Stimulated activated CD8-positive, alpha-beta memory T cell treated with anti-CD3 and anti-CD28 coated beads, Interleukin-15, amount 100 ng/mL, for 4 hours (primary cell): ENCODE data around the gene TRABD2B.

Experiments
- DNase-seq, 2 donors: peaks; one replicate each; pipeline ENCODE4 v3.0.0-alpha.2; 2020; ENCODE audit warnings: low read depth in 2 of 2

Gene TRABD2B

GRCh38 chr1:47778280-47778679, 218.9 kb downstream of the TRABD2B start:
- DNase-seq = no peak

GRCh38 chr1:47777322-47777721, 219.9 kb downstream of the TRABD2B start:
- no peak for DNase-seq

- no peak for DNase-seq
Measured at GRCh38 chr1:47776667-47777131, 220.5 kb downstream of the TRABD2B start.

GRCh38 chr1:47774986-47775834, 222.0 kb downstream of the TRABD2B start:
- DNase-seq = no peak

- no peak for DNase-seq
Measured at GRCh38 chr1:47772960-47773682, 224.1 kb downstream of the TRABD2B start.

GRCh38 chr1:47772281-47772680, 224.9 kb downstream of the TRABD2B start:
- no peak for DNase-seq

GRCh38 chr1:47771751-47772150, 225.4 kb downstream of the TRABD2B start:
- no peak for DNase-seq

- no peak for DNase-seq
Measured at GRCh38 chr1:47769983-47770382, 227.2 kb downstream of the TRABD2B start.

GRCh38 chr1:47769295-47769694, 227.9 kb downstream of the TRABD2B start:
- DNase-seq = no peak

- DNase-seq = no peak
Measured at GRCh38 chr1:47767741-47768100, 229.5 kb downstream of the TRABD2B start.

GRCh38 chr1:47766832-47767740, 230.1 kb downstream of the TRABD2B start:
- DNase-seq = no peak

GRCh38 chr1:47765742-47766485, 231.3 kb downstream of the TRABD2B start:
- no peak for DNase-seq

GRCh38 chr1:47765236-47765635, 231.9 kb downstream of the TRABD2B start:
- DNase-seq = no peak

GRCh38 chr1:47764461-47765046, 232.6 kb downstream of the TRABD2B start:
- no peak for DNase-seq

GRCh38 chr1:47763591-47764171, 233.5 kb downstream of the TRABD2B start:
- no peak for DNase-seq

- no peak for DNase-seq
Measured at GRCh38 chr1:47761974-47762373, 235.2 kb downstream of the TRABD2B start.

GRCh38 chr1:47761201-47761930, 235.8 kb downstream of the TRABD2B start:
- DNase-seq = no peak

- no peak for DNase-seq
Measured at GRCh38 chr1:47759936-47760629, 237.1 kb downstream of the TRABD2B start.

- DNase-seq = no peak
Measured at GRCh38 chr1:47759251-47759935, 237.8 kb downstream of the TRABD2B start.
